ENCODE results near the gene SRPK3. TPM values are rescaled to one million over a fixed set of nuclear protein-coding genes. Genes with fewer than 3 reads are reported as not detected.
A peak's percentile ranks its signal among the peaks of the same experiment; 100 is the strongest.

Gene SRPK3
- total and polyA plus RNA-seq, 2 donors from 2014 or later, result 0.58 to 1.1 TPM

DNA sequence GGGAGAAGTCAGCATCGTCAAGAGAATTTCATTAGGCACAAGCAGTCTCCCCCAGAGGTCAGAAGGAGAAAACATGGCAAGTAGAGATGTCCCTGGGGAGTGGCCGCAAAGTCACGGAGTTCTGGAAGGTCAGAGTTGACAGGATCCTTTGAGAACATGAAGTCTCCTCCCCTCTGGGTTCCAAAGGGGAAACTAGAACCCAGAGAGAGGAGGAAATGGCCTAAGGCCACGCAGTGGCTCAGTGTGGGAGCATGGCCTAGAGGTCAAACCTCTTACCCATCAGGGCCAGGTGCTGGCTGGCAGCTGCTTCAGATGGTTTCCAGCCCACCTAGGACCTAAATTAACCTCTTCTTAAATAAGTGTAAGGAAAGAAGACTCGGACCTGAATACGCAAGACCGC, 12.4 kb downstream of the SRPK3 start:
- intact Hi-C loops (cut with DNase I), result no loop called here
- no peaks in the 10 kb centered on the region for H3K36me3 ChIP-seq (ENCODE audit: control insufficient read depth in 2 of 3, insufficient read depth in 3 of 3, low read length in 3 of 3)
- H3K27ac ChIP-seq (ENCODE audit: low read depth in 2 of 2, low read length in 2 of 2), result peak overlapping the region in 1 of 2 donors; percentile 88
- peak overlapping the region; percentile 75 to 79 (median 76) for H3K4me3 ChIP-seq (ENCODE audit: low read length in 3 of 3)
- H3K9me3 ChIP-seq (ENCODE audit: control insufficient read depth in 2 of 3, insufficient read depth in 1 of 3, low read length in 3 of 3), result no peaks in the 10 kb centered on the region
- peaks cover 0 to 18% (median 0%) of the 10 kb centered on the region in 3 donors for H3K4me1 ChIP-seq (ENCODE audit: control insufficient read depth in 2 of 3, insufficient read depth in 2 of 3, low read depth in 1 of 3, low read length in 3 of 3)
- TF ChIP-seq, protein P1, sequence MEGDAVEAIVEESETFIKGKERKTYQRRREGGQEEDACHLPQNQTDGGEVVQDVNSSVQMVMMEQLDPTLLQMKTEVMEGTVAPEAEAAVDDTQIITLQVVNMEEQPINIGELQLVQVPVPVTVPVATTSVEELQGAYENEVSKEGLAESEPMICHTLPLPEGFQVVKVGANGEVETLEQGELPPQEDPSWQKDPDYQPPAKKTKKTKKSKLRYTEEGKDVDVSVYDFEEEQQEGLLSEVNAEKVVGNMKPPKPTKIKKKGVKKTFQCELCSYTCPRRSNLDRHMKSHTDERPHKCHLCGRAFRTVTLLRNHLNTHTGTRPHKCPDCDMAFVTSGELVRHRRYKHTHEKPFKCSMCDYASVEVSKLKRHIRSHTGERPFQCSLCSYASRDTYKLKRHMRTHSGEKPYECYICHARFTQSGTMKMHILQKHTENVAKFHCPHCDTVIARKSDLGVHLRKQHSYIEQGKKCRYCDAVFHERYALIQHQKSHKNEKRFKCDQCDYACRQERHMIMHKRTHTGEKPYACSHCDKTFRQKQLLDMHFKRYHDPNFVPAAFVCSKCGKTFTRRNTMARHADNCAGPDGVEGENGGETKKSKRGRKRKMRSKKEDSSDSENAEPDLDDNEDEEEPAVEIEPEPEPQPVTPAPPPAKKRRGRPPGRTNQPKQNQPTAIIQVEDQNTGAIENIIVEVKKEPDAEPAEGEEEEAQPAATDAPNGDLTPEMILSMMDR (IDR thresholded peaks at IDR 0.05; ENCODE audit: borderline replicate concordance, extremely low read depth, insufficient read depth), result no peak
- no peaks in the 10 kb centered on the region for H3K27me3 ChIP-seq (ENCODE audit: control insufficient read depth, insufficient read depth, low read length)
- H3K9ac ChIP-seq (ENCODE audit: low read length in 3 of 3), result peak overlapping the region in 2 of 3 donors; percentile 41 to 87
- no peak for FAIRE-seq
- DNase-seq, result no peak

DNA sequence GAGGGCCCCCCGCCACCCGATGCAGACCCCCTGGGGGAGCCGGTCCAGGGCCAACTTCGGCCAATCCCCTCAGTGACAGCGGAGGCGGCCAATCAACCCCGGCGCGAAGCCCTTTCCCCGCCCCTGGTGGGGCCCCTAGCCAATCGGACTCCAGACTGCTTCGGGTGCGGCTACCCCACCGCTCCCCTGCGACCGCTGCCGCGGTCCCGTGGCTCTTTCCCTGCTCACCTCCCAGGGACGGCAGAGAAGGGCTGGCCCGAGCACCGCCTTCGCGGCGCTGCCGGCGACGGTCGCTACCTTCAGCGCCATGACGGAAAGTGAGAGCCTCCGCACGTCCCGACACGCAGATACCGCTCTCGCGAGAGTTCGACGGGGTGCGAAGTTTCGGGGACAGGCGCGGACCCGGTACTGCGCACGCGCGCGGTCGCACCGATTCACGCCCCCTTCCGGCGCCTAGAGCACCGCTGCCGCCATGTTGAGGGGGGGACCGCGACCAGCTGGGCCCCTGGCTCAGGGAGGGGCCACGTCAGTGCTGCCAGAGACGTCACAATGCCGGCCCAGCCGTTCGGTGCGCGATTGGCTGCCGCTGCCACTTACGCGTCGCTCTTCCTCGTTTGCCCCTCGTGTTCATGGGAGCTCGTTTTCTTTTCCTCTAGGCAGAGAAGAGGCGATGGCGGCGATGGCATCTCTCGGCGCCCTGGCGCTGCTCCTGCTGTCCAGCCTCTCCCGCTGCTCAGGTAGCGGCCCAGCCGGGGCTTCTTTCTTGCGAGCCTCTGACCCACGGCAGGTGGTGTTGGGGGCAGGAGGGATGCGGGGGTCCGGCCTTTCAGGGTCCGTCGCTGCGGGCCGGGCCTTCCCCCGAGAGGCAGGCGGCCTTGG, 13.4 kb downstream of the SRPK3 start, which contains the start of the genes IDH3G and SSR4:
Gene IDH3G (minus strand): TSS at position 358 of the 879 bp plus-strand sequence. CDS start 49 bp downstream, at position 309.
Gene SSR4 (plus strand): TSS at position 651 of the 879 bp plus-strand sequence. CDS start 20 bp downstream, at position 671.
- intact Hi-C loops (cut with DNase I), result no loop called here

DNA sequence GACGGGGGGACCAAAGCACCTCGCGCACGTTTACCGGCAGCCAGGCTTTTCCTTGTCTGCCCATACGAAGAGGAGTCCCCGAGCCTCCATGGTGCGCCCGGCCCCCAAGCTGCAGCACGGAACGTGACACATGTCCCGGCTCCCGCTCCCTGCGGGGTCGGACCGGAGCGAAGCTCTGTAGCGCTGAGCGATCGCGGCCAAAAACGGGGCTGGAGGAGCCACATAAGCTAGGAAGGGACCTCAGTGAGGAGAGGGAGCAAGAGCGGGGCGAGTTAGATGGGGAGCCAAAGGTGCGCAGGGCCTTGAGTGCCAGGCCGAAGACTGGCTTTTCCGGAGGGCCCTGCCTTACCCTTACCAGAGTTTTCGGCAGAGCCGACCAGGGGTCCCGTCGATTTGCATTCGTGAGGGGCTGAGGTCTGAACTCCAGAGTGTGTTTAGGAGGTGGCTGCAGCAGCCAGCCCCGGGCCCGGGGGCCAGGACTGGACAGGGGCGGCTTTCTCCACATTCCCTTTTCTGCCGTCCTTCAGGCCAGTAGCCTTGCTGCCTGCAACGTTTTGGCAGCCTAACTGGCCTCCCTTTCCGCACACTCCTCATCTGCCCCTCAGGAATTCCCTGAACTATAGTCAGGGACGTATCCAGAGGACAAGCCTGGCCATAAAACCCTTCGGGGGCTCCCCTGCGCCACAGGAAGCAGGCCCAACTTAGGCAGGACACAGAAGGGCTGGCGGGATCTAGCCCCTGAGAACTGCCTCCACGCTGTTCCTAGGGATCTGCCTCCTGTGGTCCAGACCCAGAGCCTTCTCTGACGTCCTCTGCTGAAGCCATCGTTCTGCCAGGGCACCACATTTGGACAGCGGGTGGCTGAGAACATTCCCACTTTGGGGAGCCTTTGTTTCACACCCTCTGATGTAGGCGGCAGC, 14.3 kb downstream of the SRPK3 start:
- no peak for DNase-seq
- TF ChIP-seq, protein P1 (IDR thresholded peaks at IDR 0.05; ENCODE audit: borderline replicate concordance, extremely low read depth, insufficient read depth), result no peak
- intact Hi-C loops (cut with DNase I), result no loop called here
- Histone ChIP-seq H3K4me3 (ENCODE audit: low read length in 3 of 3) (peak overlapping the region; percentile 61 to 79 (median 74)), H3K27me3 (ENCODE audit: control insufficient read depth, insufficient read depth, low read length) (no peaks in the 10 kb centered on the region), H3K27ac (ENCODE audit: low read depth in 2 of 2, low read length in 2 of 2) (peak overlapping the region; percentile 43 to 47), H3K9me3 (ENCODE audit: control insufficient read depth in 2 of 3, insufficient read depth in 1 of 3, low read length in 3 of 3) (no peaks in the 10 kb centered on the region), H3K9ac (ENCODE audit: low read length in 3 of 3) (peak overlapping the region in 2 of 3 donors; percentile 24 to 61), H3K36me3 (ENCODE audit: control insufficient read depth in 2 of 3, insufficient read depth in 3 of 3, low read length in 3 of 3) (no peaks in the 10 kb centered on the region), H3K4me1 (ENCODE audit: control insufficient read depth in 2 of 3, insufficient read depth in 2 of 3, low read depth in 1 of 3, low read length in 3 of 3) (peaks cover 0 to 18% (median 0%) of the 10 kb centered on the region in 3 donors)
- FAIRE-seq, result no peak

More for the DNA sequence above, 13.4 kb downstream of the SRPK3 start, which contains the start of the genes IDH3G and SSR4:
- peak within 1 kb of the TSS; percentile 75 to 79 (median 76) for H3K4me3 ChIP-seq (ENCODE audit: low read length in 3 of 3)
- H3K9me3 ChIP-seq (ENCODE audit: control insufficient read depth in 2 of 3, insufficient read depth in 1 of 3, low read length in 3 of 3), result no peaks in the 10 kb centered on the region
- TF ChIP-seq, protein P1 (IDR thresholded peaks at IDR 0.05; ENCODE audit: borderline replicate concordance, extremely low read depth, insufficient read depth), result no peak
- FAIRE-seq (peak; percentile 95), DNase-seq (peak; percentile 94 to 98 (median 96))
- H3K27me3 ChIP-seq (ENCODE audit: control insufficient read depth, insufficient read depth, low read length), result no peaks in the 10 kb centered on the region
- peak within 1 kb of the TSS; percentile 36 to 87 (median 55) for H3K9ac ChIP-seq (ENCODE audit: low read length in 3 of 3)
- peaks cover 0 to 18% (median 0%) of the 10 kb centered on the region in 3 donors for H3K4me1 ChIP-seq (ENCODE audit: control insufficient read depth in 2 of 3, insufficient read depth in 2 of 3, low read depth in 1 of 3, low read length in 3 of 3)
- H3K27ac ChIP-seq (ENCODE audit: low read depth in 2 of 2, low read length in 2 of 2), result peak within 1 kb of the TSS; percentile 88 to 91
- H3K36me3 ChIP-seq (ENCODE audit: control insufficient read depth in 2 of 3, insufficient read depth in 3 of 3, low read length in 3 of 3), result no peaks in the 10 kb centered on the region

Measured in kidney (tissue), 14 donors.